ENCODE data around the gene RNF5. TPM values are rescaled to one million over a fixed set of nuclear protein-coding genes. Genes with fewer than 3 reads are reported as not detected.
"Not testable (repeated sequence)": the region's sequence is repeated elsewhere in the genome, so short reads cannot be mapped to it uniquely, and the experiment has no call there.

RNF5 gene
- total RNA-seq, 1 experiment from 2014 or later: 31.6 TPM

- DNase-seq (ENCODE audit: extremely low read depth, low read depth): no peak
These were observed 2.9 kb upstream of the RNF5 start for GRCh38 chr6:32175322-32175710.

- DNase-seq (ENCODE audit: extremely low read depth, low read depth): peak; percentile 90
These were observed 2.3 kb upstream of the RNF5 start, which contains the start of gene AGPAT1 for GRCh38 chr6:32175711-32176475. Gene AGPAT1, minus strand, starts transcription at chr6:32176084. Its CDS starts 4,588 bp downstream, at chr6:32171496.

GRCh38 chr6:32176476-32177182 lies 1.6 kb upstream of the RNF5 start:
- no peak for DNase-seq (ENCODE audit: extremely low read depth, low read depth)

GRCh38 chr6:32177183-32177787 lies 920 bp upstream of the RNF5 start:
- DNase-seq (ENCODE audit: extremely low read depth, low read depth): peak; percentile 22

GRCh38 chr6:32178547-32179440 lies 589 bp downstream of the RNF5 start:
- no peak for DNase-seq (ENCODE audit: extremely low read depth, low read depth)

- DNase-seq (ENCODE audit: extremely low read depth, low read depth): no peak
These were observed 1.7 kb downstream of the RNF5 start for GRCh38 chr6:32179766-32180405.

- DNase-seq (ENCODE audit: extremely low read depth, low read depth): no peak
These were observed 3.0 kb downstream of the RNF5 start for GRCh38 chr6:32181148-32181702.

GRCh38 chr6:32181915-32182529 lies 3.8 kb downstream of the RNF5 start:
- no peak for DNase-seq (ENCODE audit: extremely low read depth, low read depth)

GRCh38 chr6:32182555-32182981 lies 4.4 kb downstream of the RNF5 start:
- DNase-seq (ENCODE audit: extremely low read depth, low read depth): no peak

- no peak for DNase-seq (ENCODE audit: extremely low read depth, low read depth)
These were observed 4.8 kb downstream of the RNF5 start for GRCh38 chr6:32183030-32183429.

- no peak for DNase-seq (ENCODE audit: extremely low read depth, low read depth)
These were observed 5.4 kb downstream of the RNF5 start for GRCh38 chr6:32183483-32184083.

- DNase-seq (ENCODE audit: extremely low read depth, low read depth): no peak
These were observed 6.0 kb downstream of the RNF5 start, which contains the start of gene AGER for GRCh38 chr6:32184084-32184640. Gene AGER, minus strand, starts transcription at chr6:32184253. Its CDS starts 31 bp downstream, at chr6:32184222.

GRCh38 chr6:32185681-32186131 lies 7.5 kb downstream of the RNF5 start:
- peak; percentile 74 for DNase-seq (ENCODE audit: extremely low read depth, low read depth)

- DNase-seq (ENCODE audit: extremely low read depth, low read depth): not testable (repeated sequence)
These were observed 8.1 kb downstream of the RNF5 start for GRCh38 chr6:32186151-32186840.

GRCh38 chr6:32187009-32187709 lies 9.0 kb downstream of the RNF5 start:
- DNase-seq (ENCODE audit: extremely low read depth, low read depth): no peak

- not testable (repeated sequence) for DNase-seq (ENCODE audit: extremely low read depth, low read depth)
These were observed 9.6 kb downstream of the RNF5 start for GRCh38 chr6:32187725-32188380.

All from NCI-H460 (cell line).